ENCODE measurements around the gene GLIPR1L1.

GLIPR1L1 gene

GRCh38 chr12:75404231-75404630, 69.8 kb downstream of the GLIPR1L1 start:
- H3K9ac ChIP-seq (ENCODE audit: low read length): no peak overlapping the region
- H3K27me3 ChIP-seq (ENCODE audit: control insufficient read depth in 1 of 2, insufficient read depth in 2 of 2, low read length in 2 of 2): no peaks in the 10 kb centered on the region
- H3K4me1 ChIP-seq (ENCODE audit: insufficient read depth, low read length): no peaks in the 10 kb centered on the region
- H3K4me3 ChIP-seq (ENCODE audit: low read depth in 1 of 2, low read length in 2 of 2): no peak overlapping the region
- no peaks in the 10 kb centered on the region for H3K9me3 ChIP-seq (ENCODE audit: low read length)
- H3K36me3 ChIP-seq (ENCODE audit: insufficient read depth, low read length): no peaks in the 10 kb centered on the region
- no peak overlapping the region for H3K27ac ChIP-seq (ENCODE audit: low read depth, low read length)

- Histone ChIP-seq H3K9ac (ENCODE audit: low read length) (no peak overlapping the region), H3K27me3 (ENCODE audit: control insufficient read depth in 1 of 2, insufficient read depth in 2 of 2, low read length in 2 of 2) (no peaks in the 10 kb centered on the region), H3K4me1 (ENCODE audit: insufficient read depth, low read length) (no peaks in the 10 kb centered on the region), H3K4me3 (ENCODE audit: low read depth in 1 of 2, low read length in 2 of 2) (no peak overlapping the region), H3K36me3 (ENCODE audit: insufficient read depth, low read length) (no peaks in the 10 kb centered on the region), H3K9me3 (ENCODE audit: low read length) (no peaks in the 10 kb centered on the region), H3K27ac (ENCODE audit: low read depth, low read length) (no peak overlapping the region)
These were observed 73.2 kb downstream of the GLIPR1L1 start for GRCh38 chr12:75407683-75408082.

GRCh38 chr12:75409830-75410229, 75.4 kb downstream of the GLIPR1L1 start:
- no peaks in the 10 kb centered on the region for H3K27me3 ChIP-seq (ENCODE audit: control insufficient read depth in 1 of 2, insufficient read depth in 2 of 2, low read length in 2 of 2)
- no peaks in the 10 kb centered on the region for H3K4me1 ChIP-seq (ENCODE audit: insufficient read depth, low read length)
- no peak overlapping the region for H3K9ac ChIP-seq (ENCODE audit: low read length)
- H3K27ac ChIP-seq (ENCODE audit: low read depth, low read length): no peak overlapping the region
- H3K36me3 ChIP-seq (ENCODE audit: insufficient read depth, low read length): no peaks in the 10 kb centered on the region
- H3K9me3 ChIP-seq (ENCODE audit: low read length): no peaks in the 10 kb centered on the region
- H3K4me3 ChIP-seq (ENCODE audit: low read depth in 1 of 2, low read length in 2 of 2): no peak overlapping the region

- Histone ChIP-seq H3K4me3 (ENCODE audit: low read depth in 1 of 2, low read length in 2 of 2) (no peak overlapping the region), H3K9me3 (ENCODE audit: low read length) (no peaks in the 10 kb centered on the region), H3K9ac (ENCODE audit: low read length) (no peak overlapping the region), H3K27ac (ENCODE audit: low read depth, low read length) (no peak overlapping the region), H3K36me3 (ENCODE audit: insufficient read depth, low read length) (no peaks in the 10 kb centered on the region), H3K27me3 (ENCODE audit: control insufficient read depth in 1 of 2, insufficient read depth in 2 of 2, low read length in 2 of 2) (no peaks in the 10 kb centered on the region), H3K4me1 (ENCODE audit: insufficient read depth, low read length) (no peaks in the 10 kb centered on the region)
These were observed 80.2 kb downstream of the GLIPR1L1 start for GRCh38 chr12:75414671-75415070.

- H3K36me3 ChIP-seq (ENCODE audit: insufficient read depth, low read length): no peaks in the 10 kb centered on the region
- H3K27me3 ChIP-seq (ENCODE audit: control insufficient read depth in 1 of 2, insufficient read depth in 2 of 2, low read length in 2 of 2): no peaks in the 10 kb centered on the region
These were observed 85.4 kb downstream of the GLIPR1L1 start for GRCh38 chr12:75419841-75420240.

More at GRCh38 chr12:75419841-75420240, 85.4 kb downstream of the GLIPR1L1 start:
- Histone ChIP-seq H3K9me3 (ENCODE audit: low read length) (no peaks in the 10 kb centered on the region), H3K4me1 (ENCODE audit: insufficient read depth, low read length) (no peaks in the 10 kb centered on the region), H3K9ac (ENCODE audit: low read length) (no peak overlapping the region), H3K4me3 (ENCODE audit: low read depth in 1 of 2, low read length in 2 of 2) (no peak overlapping the region), H3K27ac (ENCODE audit: low read depth, low read length) (no peak overlapping the region)
